ENCODE results near the gene C10orf62. TPM values are rescaled to one million over a fixed set of nuclear protein-coding genes. Genes with fewer than 3 reads are reported as not detected.

C10orf62 gene
- total and polyA plus RNA-seq, 9 of the 15 experiments (the other 6 are each of a cell fraction or from before 2014, with no cell fraction given), result not detected

- CTCF ChIA-PET (ENCODE audit: low intra/inter-chr PET ratio), result no interaction called here
- Histone ChIP-seq H3K9me3 (replicated peaks; ENCODE audit: control insufficient read depth, insufficient read depth, low read depth, low read length) (no peaks in the 10 kb centered on the region), H3K27me3 (ENCODE audit: control insufficient read depth in 2 of 2, insufficient read depth in 2 of 2, low read length in 2 of 2) (no peaks in the 10 kb centered on the region), H4K20me1 (replicated peaks; ENCODE audit: control insufficient read depth, insufficient read depth, low read length) (no peaks in the 10 kb centered on the region), H3K4me2 (ENCODE audit: insufficient read depth, low read length) (no peak overlapping the region), H3K27ac (ENCODE audit: extremely low read depth, low read depth, low read length) (no peak overlapping the region), H2AFZ (ENCODE audit: low read depth, low read length) (no peak overlapping the region), H3K9me1 (ENCODE audit: control insufficient read depth, insufficient read depth, low read length) (no peaks in the 10 kb centered on the region), H3K36me3 (ENCODE audit: control insufficient read depth, insufficient read depth, low read length) (no peaks in the 10 kb centered on the region), H3K4me1 (replicated peaks in 1 of 2; ENCODE audit: control insufficient read depth in 2 of 2, insufficient read depth in 2 of 2, low read length in 2 of 2) (peaks cover 15 to 21% of the 10 kb centered on the region in 2 experiments; a peak in 4 of 5 replicates), H3K79me2 (ENCODE audit: control insufficient read depth, insufficient read depth, low read length) (no peaks in the 10 kb centered on the region), H3K9ac (ENCODE audit: insufficient read depth in 1 of 2, low read depth in 2 of 2, low read length in 2 of 2) (no peak overlapping the region), H3K4me3 (no peak overlapping the region)
- POLR2A ChIA-PET, result no interaction called here
- BruUV-seq (replicated peaks), result no TSS peak
- FAIRE-seq, result no peak
- WGBS (ENCODE audit: insufficient coverage, low coverage, missing lambda C conversion rate), result 54% methylated on average over 13 of the region's 14 CpGs
- peak in 2 of 4 experiments; percentile 15 to 25 for DNase-seq (ENCODE audit: extremely low read depth in 1 of 4, low spot score in 3 of 4)
- peak; percentile 68 for ATAC-seq
- in situ Hi-C loops (cut with MboI), result no loop called here
- intact Hi-C loops (cut with micrococcal nuclease), result no loop called here
- TF ChIP-seq CLOCK (CRISPR knock-in tag; IDR thresholded peaks at IDR 0.05; ENCODE audit: borderline replicate concordance), result no peak
- no peak for TF ChIP-seq KDM4B (IDR thresholded peaks at IDR 0.05; ENCODE audit: borderline replicate concordance in 2 of 2, low read depth in 1 of 2)
- 0 out of 6 replicates have a peak, but pooled peaks of 2 of the 3 experiments have one; percentile 16 to 22 for TF ChIP-seq CTCF (IDR thresholded peaks at IDR 0.05 in 2 of 3, conservative IDR thresholded peaks at IDR 0.05 in 1 of 3; ENCODE audit: insufficient read depth in 2 of 3, low read depth in 1 of 3, low read length in 3 of 3)
- no peak for TF ChIP-seq SUPT5H (IDR thresholded peaks at IDR 0.05)
- peak; percentile 49 for TF ChIP-seq EGR1 (conservative IDR thresholded peaks at IDR 0.05)
- no peak for TF ChIP-seq IRF2 (CRISPR knock-in tag; IDR thresholded peaks at IDR 0.05)
- no peak for TF ChIP-seq USF1 (CRISPR knock-in tag; IDR thresholded peaks at IDR 0.05)
- no peak for TF ChIP-seq KDM5B (IDR thresholded peaks at IDR 0.05; ENCODE audit: insufficient replicate concordance, low read depth, low read length)
- no peak for TF ChIP-seq ZNF253 (CRISPR knock-in tag; conservative IDR thresholded peaks at IDR 0.05)
- no peak for TF ChIP-seq ELK3 (CRISPR knock-in tag; IDR thresholded peaks at IDR 0.05)
Measured at GRCh38 chr10:97540669-97541500, 48.6 kb upstream of the C10orf62 start.

Measured in K562 (cell line).